Stimulated activated CD8-positive, alpha-beta memory T cell treated with anti-CD3 and anti-CD28 coated beads, Interleukin-7, amount 100 ng/mL, for 48 hours (primary cell): ENCODE data around the gene HIRIP3.

Experiments used
- DNase-seq, 2 donors: peaks; one replicate each; pipeline ENCODE4 v3.0.0-alpha.2; 2020; ENCODE audit warnings: low read depth in 1 of 2; ENCODE audit errors: extremely low read depth in 1 of 2

HIRIP3 gene

GRCh38 chr16:30000735-30001631, 5.6 kb upstream of the HIRIP3 start:
- no peak for DNase-seq

- DNase-seq = no peak
These were observed 4.2 kb upstream of the HIRIP3 start for GRCh38 chr16:29999605-30000004.

- no peak for DNase-seq
These were observed 1.4 kb upstream of the HIRIP3 start for GRCh38 chr16:29996766-29997250.

DNA sequence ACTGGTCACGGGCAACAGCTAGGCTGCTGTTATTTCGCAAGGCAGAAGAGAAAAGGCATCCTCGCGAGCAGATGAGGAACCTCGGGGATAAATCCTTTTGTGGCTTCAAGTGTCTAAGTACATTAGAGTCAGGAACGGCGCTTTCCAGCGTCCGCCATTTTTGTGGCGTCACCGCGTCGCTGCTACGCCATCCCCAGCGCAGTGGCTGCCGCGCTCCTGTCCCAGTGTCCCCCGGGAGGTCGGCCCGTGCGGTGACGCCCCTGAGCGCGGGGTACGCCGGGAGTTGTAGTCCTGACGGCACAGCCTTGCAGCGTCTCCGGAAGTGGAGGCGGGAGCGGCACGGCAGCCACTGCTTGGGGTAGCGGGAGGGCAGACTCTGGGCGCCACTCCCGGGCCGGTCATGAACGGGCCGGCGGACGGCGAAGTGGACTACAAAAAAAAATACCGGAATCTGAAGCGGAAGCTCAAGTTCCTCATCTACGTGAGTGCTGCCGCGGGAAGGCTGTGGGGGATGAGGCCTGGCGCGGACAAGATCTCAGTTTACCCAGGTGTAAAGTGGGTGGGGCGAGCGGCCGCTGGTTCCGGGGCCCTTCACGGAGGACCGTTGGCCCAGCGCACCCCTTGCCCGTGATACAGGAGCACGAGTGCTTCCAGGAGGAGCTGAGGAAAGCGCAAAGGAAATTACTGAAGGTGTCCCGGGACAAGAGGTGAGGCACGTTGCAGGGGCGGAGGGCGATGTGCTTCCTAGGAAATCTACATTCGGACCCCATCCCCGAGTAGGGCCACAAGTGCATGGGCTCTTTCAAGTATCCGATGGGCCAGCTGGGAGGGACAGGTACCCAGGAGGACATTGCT, 721 bp upstream of the HIRIP3 start, which contains the start of gene INO80E:
Gene INO80E, plus strand, starts transcription at position 331 of the 855 bp plus-strand sequence. Its CDS starts 70 bp downstream, at position 401.
- DNase-seq = peak; percentile 99

GRCh38 chr16:29994600-29995323, 655 bp downstream of the HIRIP3 start:
- DNase-seq = peak; percentile 55

- DNase-seq = no peak
These were observed 1.4 kb downstream of the HIRIP3 start for GRCh38 chr16:29993903-29994599.

DNA sequence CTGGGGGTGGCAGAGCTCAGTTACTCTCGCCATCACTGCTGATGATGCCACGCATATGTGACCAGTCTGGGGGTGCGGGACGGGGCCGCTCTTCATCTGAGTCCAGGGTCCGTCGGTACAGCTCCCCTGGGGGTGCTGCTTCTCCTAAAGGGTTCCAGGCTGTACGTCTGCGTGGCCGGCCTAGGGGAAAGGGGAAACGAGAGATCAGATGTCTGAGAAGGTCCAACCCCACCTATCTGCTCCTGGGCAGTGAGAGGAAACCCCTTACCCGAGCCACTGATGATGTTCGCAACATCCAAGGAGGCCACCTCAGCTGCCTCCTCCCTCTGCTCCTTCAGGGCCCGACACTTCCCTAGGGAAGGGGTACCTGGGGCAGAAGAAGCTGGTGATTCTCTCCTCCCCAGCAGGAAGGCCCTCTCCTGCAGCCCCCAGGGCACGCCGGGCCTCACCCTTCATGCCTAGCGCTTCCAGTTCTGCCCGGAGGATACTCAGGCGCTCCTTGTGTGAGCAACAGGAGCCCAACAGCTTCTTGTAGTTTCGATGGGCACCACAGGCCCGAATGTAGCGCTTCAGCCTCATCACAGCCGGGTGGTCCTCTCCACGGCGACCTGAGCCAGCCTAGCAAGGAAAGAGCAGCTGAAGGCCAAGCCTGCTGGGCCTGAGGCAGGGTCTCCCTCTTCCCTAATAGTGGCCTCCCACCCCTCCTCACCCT, 2.1 kb downstream of the HIRIP3 start:
- no peak for DNase-seq

- DNase-seq = no peak
These were observed 3.0 kb downstream of the HIRIP3 start for GRCh38 chr16:29992344-29992967.

- no peak for DNase-seq
These were observed 3.9 kb downstream of the HIRIP3 start for GRCh38 chr16:29991571-29991904.

DNA sequence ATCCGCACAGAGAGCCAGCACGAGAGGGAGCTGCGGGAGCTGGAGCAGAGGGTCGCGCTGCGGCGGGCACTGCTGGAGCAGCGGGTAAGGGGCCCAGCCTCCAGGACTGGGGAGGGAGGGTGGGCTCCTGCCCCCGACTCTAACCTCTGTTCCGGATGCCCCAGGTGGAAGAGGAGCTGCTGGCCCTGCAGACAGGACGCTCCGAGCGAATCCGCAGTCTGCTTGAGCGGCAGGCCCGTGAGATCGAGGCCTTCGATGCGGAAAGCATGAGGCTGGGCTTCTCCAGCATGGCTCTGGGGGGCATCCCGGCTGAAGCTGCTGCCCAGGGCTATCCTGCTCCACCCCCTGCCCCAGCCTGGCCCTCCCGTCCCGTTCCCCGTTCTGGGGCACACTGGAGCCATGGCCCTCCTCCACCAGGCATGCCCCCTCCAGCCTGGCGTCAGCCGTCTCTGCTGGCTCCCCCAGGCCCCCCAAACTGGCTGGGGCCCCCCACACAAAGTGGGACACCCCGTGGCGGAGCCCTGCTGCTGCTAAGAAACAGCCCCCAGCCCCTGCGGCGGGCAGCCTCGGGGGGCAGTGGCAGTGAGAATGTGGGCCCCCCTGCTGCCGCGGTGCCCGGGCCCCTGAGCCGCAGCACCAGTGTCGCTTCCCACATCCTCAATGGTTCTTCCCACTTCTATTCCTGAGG, 4.4 kb downstream of the HIRIP3 start:
- DNase-seq = no peak

GRCh38 chr16:29990034-29990433, 5.4 kb downstream of the HIRIP3 start:
- DNase-seq = no peak

- DNase-seq = no peak
These were observed 6.1 kb downstream of the HIRIP3 start for GRCh38 chr16:29989111-29989858.

GRCh38 chr16:29988346-29989075, 6.9 kb downstream of the HIRIP3 start:
- DNase-seq = no peak

DNA sequence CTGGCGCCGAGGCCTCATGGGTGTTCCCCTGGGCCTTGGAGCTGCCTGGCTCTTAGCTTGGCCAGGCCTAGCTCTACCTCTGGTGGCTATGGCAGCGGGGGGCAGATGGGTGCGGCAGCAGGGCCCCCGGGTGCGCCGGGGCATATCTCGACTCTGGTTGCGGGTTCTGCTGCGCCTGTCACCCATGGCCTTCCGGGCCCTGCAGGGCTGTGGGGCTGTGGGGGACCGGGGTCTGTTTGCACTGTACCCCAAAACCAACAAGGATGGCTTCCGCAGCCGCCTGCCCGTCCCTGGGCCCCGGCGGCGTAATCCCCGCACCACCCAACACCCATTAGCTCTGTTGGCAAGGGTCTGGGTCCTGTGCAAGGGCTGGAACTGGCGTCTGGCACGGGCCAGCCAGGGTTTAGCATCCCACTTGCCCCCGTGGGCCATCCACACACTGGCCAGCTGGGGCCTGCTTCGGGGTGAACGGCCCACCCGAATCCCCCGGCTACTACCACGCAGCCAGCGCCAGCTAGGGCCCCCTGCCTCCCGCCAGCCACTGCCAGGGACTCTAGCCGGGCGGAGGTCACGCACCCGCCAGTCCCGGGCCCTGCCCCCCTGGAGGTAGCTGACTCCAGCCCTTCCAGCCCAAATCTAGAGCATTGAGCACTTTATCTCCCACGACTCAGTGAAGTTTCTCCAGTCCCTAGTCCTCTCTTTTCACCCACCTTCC, 7.9 kb downstream of the HIRIP3 start:
- no peak for DNase-seq

DNA sequence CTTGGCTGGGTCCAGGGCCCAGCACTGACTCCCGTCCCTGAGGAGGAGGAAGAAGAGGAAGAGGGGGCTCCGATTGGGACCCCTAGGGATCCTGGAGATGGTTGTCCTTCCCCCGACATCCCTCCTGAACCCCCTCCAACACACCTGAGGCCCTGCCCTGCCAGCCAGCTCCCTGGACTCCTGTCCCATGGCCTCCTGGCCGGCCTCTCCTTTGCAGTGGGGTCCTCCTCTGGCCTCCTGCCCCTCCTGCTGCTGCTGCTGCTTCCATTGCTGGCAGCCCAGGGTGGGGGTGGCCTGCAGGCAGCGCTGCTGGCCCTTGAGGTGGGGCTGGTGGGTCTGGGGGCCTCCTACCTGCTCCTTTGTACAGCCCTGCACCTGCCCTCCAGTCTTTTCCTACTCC, 8.5 kb downstream of the HIRIP3 start:
- no peak for DNase-seq

- DNase-seq = no peak
These were observed 9.2 kb downstream of the HIRIP3 start for GRCh38 chr16:29986231-29986630.
